Measurements from ENCODE around the gene UTF1. TPM values are rescaled to one million over a fixed set of nuclear protein-coding genes. Genes with fewer than 3 reads are reported as not detected.
A peak's percentile ranks its signal among the peaks of the same experiment; 100 is the strongest.

Gene UTF1
- polyA plus RNA-seq, 6 donors from 2014 or later, result 0.23 to 0.61 (median 0.27) TPM; not detected in 1

GRCh38 chr10:133252223-133252552 is 22.2 kb downstream of the UTF1 start:
- peaks cover 11 to 16% (median 14%) of the 10 kb centered on the region in 3 donors for H3K4me1 Mint-ChIP-seq
- peak overlapping the region in 1 of 8 donors; percentile 15 for H3K4me3 Mint-ChIP-seq
- H3K9me3 Mint-ChIP-seq, result peaks cover 0 to 2% (median 0%) of the 10 kb centered on the region in 7 donors
- H3K36me3 Mint-ChIP-seq, result peaks cover 0 to 9% of the 10 kb centered on the region in 2 donors
- H3K27me3 Mint-ChIP-seq, result peaks cover 13 to 28% (median 18%) of the 10 kb centered on the region in 3 donors
- no peak overlapping the region for H3K27ac Mint-ChIP-seq
- no peak for DNase-seq
- no peak for ATAC-seq (ENCODE audit: low read depth in 2 of 2)

- Mint-ChIP-seq H3K9me3 (peaks cover 0 to 2% (median 0%) of the 10 kb centered on the region in 7 donors), H3K4me3 (no peak overlapping the region), H3K36me3 (peaks cover 0 to 9% of the 10 kb centered on the region in 2 donors), H3K27me3 (peaks cover 13 to 25% (median 13%) of the 10 kb centered on the region in 3 donors), H3K27ac (peak overlapping the region in 1 of 6 donors; percentile 57), H3K4me1 (peaks cover 19 to 26% (median 23%) of the 10 kb centered on the region in 3 donors)
- ATAC-seq (ENCODE audit: low read depth in 2 of 2) (no peak), DNase-seq (no peak)
Measured at GRCh38 chr10:133253361-133253955, 23.4 kb downstream of the UTF1 start.

- Mint-ChIP-seq H3K4me3 (no peak overlapping the region), H3K9me3 (peaks cover 0 to 2% (median 0%) of the 10 kb centered on the region in 7 donors), H3K36me3 (peaks cover 0 to 9% of the 10 kb centered on the region in 2 donors), H3K27me3 (peaks cover 12 to 14% (median 13%) of the 10 kb centered on the region in 3 donors), H3K27ac (peak overlapping the region in 1 of 6 donors; percentile 59), H3K4me1 (peaks cover 27 to 31% (median 30%) of the 10 kb centered on the region in 3 donors)
- no peak for ATAC-seq (ENCODE audit: low read depth in 2 of 2)
- no peak for DNase-seq
Measured at GRCh38 chr10:133254421-133255120, 24.6 kb downstream of the UTF1 start.

- peaks cover 0 to 4% of the 10 kb centered on the region in 2 donors for H3K36me3 Mint-ChIP-seq
- peaks cover 0 to under 1% (median 0%) of the 10 kb centered on the region in 7 donors for H3K9me3 Mint-ChIP-seq
- no peak for DNase-seq
- H3K4me1 Mint-ChIP-seq, result peaks cover 32% of the 10 kb centered on the region in 3 donors
- no peak overlapping the region for H3K27ac Mint-ChIP-seq
- H3K4me3 Mint-ChIP-seq, result no peak overlapping the region
- ATAC-seq (ENCODE audit: low read depth in 2 of 2), result no peak
- peaks cover 4 to 9% (median 6%) of the 10 kb centered on the region in 3 donors for H3K27me3 Mint-ChIP-seq
Measured at GRCh38 chr10:133255323-133255722, 25.3 kb downstream of the UTF1 start.

GRCh38 chr10:133257489-133258065 is 27.6 kb downstream of the UTF1 start:
- peak overlapping the region in 3 of 6 donors; percentile 5 to 91 (median 78) for H3K27ac Mint-ChIP-seq
- H3K4me3 Mint-ChIP-seq, result peak overlapping the region; percentile 27 to 86 (median 74)
- no peaks in the 10 kb centered on the region for H3K9me3 Mint-ChIP-seq
- DNase-seq, result peak; percentile 50
- H3K27me3 Mint-ChIP-seq, result peaks cover 0 to 5% (median 0%) of the 10 kb centered on the region in 3 donors
- peak; percentile 21 to 29 for ATAC-seq (ENCODE audit: low read depth in 2 of 2)
- peaks cover 35 to 47% (median 40%) of the 10 kb centered on the region in 3 donors for H3K4me1 Mint-ChIP-seq
- no peaks in the 10 kb centered on the region for H3K36me3 Mint-ChIP-seq

GRCh38 chr10:133258066-133258817 is 28.2 kb downstream of the UTF1 start:
- ATAC-seq (ENCODE audit: low read depth in 2 of 2), result peak; percentile 22 to 34
- Mint-ChIP-seq H3K36me3 (no peaks in the 10 kb centered on the region), H3K4me3 (peak overlapping the region in 7 of 8 donors; percentile 33 to 76 (median 55)), H3K27me3 (peaks cover 0 to 5% (median 0%) of the 10 kb centered on the region in 3 donors), H3K27ac (peak overlapping the region in 3 of 6 donors; percentile 30 to 91 (median 78)), H3K9me3 (no peaks in the 10 kb centered on the region), H3K4me1 (peaks cover 35 to 54% (median 40%) of the 10 kb centered on the region in 3 donors)
- peak; percentile 55 for DNase-seq

GRCh38 chr10:133258818-133259601 is 29.0 kb downstream of the UTF1 start:
- ATAC-seq (ENCODE audit: low read depth in 2 of 2), result no peak
- Mint-ChIP-seq H3K4me1 (peaks cover 38 to 58% (median 47%) of the 10 kb centered on the region in 3 donors), H3K27me3 (peaks cover 0 to 5% (median 0%) of the 10 kb centered on the region in 3 donors), H3K9me3 (no peaks in the 10 kb centered on the region), H3K36me3 (no peaks in the 10 kb centered on the region), H3K4me3 (peak overlapping the region; percentile 20 to 91 (median 76)), H3K27ac (peak overlapping the region; percentile 48 to 92 (median 86))
- DNase-seq, result no peak

GRCh38 chr10:133259602-133259989 is 29.6 kb downstream of the UTF1 start:
- Mint-ChIP-seq H3K4me3 (peak overlapping the region; percentile 20 to 91 (median 76)), H3K27me3 (peaks cover 0 to 4% (median 0%) of the 10 kb centered on the region in 3 donors), H3K9me3 (no peaks in the 10 kb centered on the region), H3K27ac (peak overlapping the region in 5 of 6 donors; percentile 57 to 92 (median 89)), H3K4me1 (peaks cover 42 to 64% (median 52%) of the 10 kb centered on the region in 3 donors), H3K36me3 (no peaks in the 10 kb centered on the region)
- DNase-seq (no peak), ATAC-seq (ENCODE audit: low read depth in 2 of 2) (no peak)

GRCh38 chr10:133260895-133261725 is 31.1 kb downstream of the UTF1 start:
- H3K4me1 Mint-ChIP-seq, result peaks cover 45 to 76% (median 65%) of the 10 kb centered on the region in 3 donors
- H3K9me3 Mint-ChIP-seq, result no peaks in the 10 kb centered on the region
- H3K27me3 Mint-ChIP-seq, result no peaks in the 10 kb centered on the region
- peak; percentile 65 to 71 for ATAC-seq (ENCODE audit: low read depth in 2 of 2)
- peak overlapping the region; percentile 67 to 95 (median 86) for H3K27ac Mint-ChIP-seq
- peak overlapping the region; percentile 67 to 91 (median 80) for H3K4me3 Mint-ChIP-seq
- H3K36me3 Mint-ChIP-seq, result no peaks in the 10 kb centered on the region
- peak; percentile 81 for DNase-seq

GRCh38 chr10:133261726-133262325 is 31.8 kb downstream of the UTF1 start:
- Mint-ChIP-seq H3K4me3 (peak overlapping the region; percentile 73 to 89 (median 82)), H3K27me3 (no peaks in the 10 kb centered on the region), H3K4me1 (peaks cover 45 to 73% (median 65%) of the 10 kb centered on the region in 3 donors), H3K27ac (peak overlapping the region; percentile 69 to 95 (median 84)), H3K9me3 (no peaks in the 10 kb centered on the region), H3K36me3 (no peaks in the 10 kb centered on the region)
- peak; percentile 75 for DNase-seq
- ATAC-seq (ENCODE audit: low read depth in 2 of 2), result peak; percentile 47 to 57

- ATAC-seq (ENCODE audit: low read depth in 2 of 2), result no peak
- no peaks in the 10 kb centered on the region for H3K27me3 Mint-ChIP-seq
- H3K36me3 Mint-ChIP-seq, result no peaks in the 10 kb centered on the region
- H3K4me1 Mint-ChIP-seq, result peaks cover 40 to 65% (median 59%) of the 10 kb centered on the region in 3 donors
- peak overlapping the region in 4 of 6 donors; percentile 54 to 93 (median 86) for H3K27ac Mint-ChIP-seq
- no peaks in the 10 kb centered on the region for H3K9me3 Mint-ChIP-seq
- H3K4me3 Mint-ChIP-seq, result peak overlapping the region in 7 of 8 donors; percentile 6 to 85 (median 80)
- no peak for DNase-seq
Measured at GRCh38 chr10:133262696-133263095, 32.7 kb downstream of the UTF1 start.

Measured in naive B cell (primary cell).